Endothelial cell of umbilical vein (primary cell): ENCODE results near the gene RHOC. TPM values are rescaled to one million over a fixed set of nuclear protein-coding genes. Genes with fewer than 3 reads are reported as not detected.

Source experiments
- BruUV-seq: library from RNA; stranded (reverse); fragments of 400-500 nt; replicated peaks from 2 replicates; lab custom pipeline; 2021; lab: Mats Ljungman, UMichigan
- CTCF ChIA-PET: fragments of 300-600, 350-600 bp; sonication (Branson Sonifier 250); formaldehyde crosslinking; loops from one replicate; lab custom pipeline; 2021; ENCODE audit warnings: antibody characterized with exemption, inconsistent platforms; lab: Charles Lee
- POLR2A ChIA-PET: fragments of 300-600, 350-600 bp; sonication (Branson Sonifier 250); formaldehyde crosslinking; loops from one replicate; lab custom pipeline; 2021; ENCODE audit warnings: antibody characterized with exemption, inconsistent platforms; lab: Charles Lee
- DNase-seq: peaks from one replicate; pipeline ENCODE4 v3.0.0-alpha.2; 2011; ENCODE audit warnings: low read depth, low spot score
- FAIRE-seq: peaks from 2 replicates; lab custom pipeline; 2011; peaks lifted over from hg19 to GRCh38; lab: Jason Lieb, UNC
- H2AFZ ChIP-seq: 2 replicates; pipeline ENCODE4 v1.6.0; 2012; ENCODE audit warnings: low read depth, low read length, control low read depth, inconsistent platforms
- H3K27ac ChIP-seq: 2 replicates; pipeline ENCODE4 v1.5.1; 2011; ENCODE audit warnings: low read depth, mild to moderate bottlenecking, control low read depth, low read length, moderate library complexity; ENCODE audit not compliant: insufficient read depth
- H3K27me3 ChIP-seq, 2 experiments: 2 replicates each; pipeline versions ENCODE4 v1.6.0 to v1.6.1; 2011; ENCODE audit warnings: low read length in 2 of 2, mixed read lengths in 1 of 2; ENCODE audit not compliant: control insufficient read depth in 2 of 2, insufficient read depth in 2 of 2
- H3K36me3 ChIP-seq, 2 experiments: 2 replicates in 1 of 2; 3 replicates in 1 of 2; pipeline ENCODE4 v1.5.1; 2011; ENCODE audit warnings: low read length in 2 of 2, mild to moderate bottlenecking in 1 of 2, moderate library complexity in 1 of 2; ENCODE audit not compliant: control insufficient read depth in 2 of 2, insufficient read depth in 2 of 2; ENCODE audit errors: extremely low read depth in 1 of 2
- H3K4me1 ChIP-seq: 3 replicates; pipeline ENCODE4 v1.5.1; 2011; ENCODE audit warnings: mild to moderate bottlenecking, low read length; ENCODE audit not compliant: control insufficient read depth, insufficient read depth; ENCODE audit errors: extremely low read depth
- H3K4me2 ChIP-seq: 2 replicates; pipeline ENCODE4 v1.6.1; 2011; ENCODE audit warnings: low read length, control low read depth, mixed read lengths; ENCODE audit not compliant: insufficient read depth
- H3K4me3 ChIP-seq, 3 experiments: fragments of 200-600 bp in 1 of 3; sonication (generic), shearing (Covaris generic) in 1 of 3; replicated peaks in 1 of 3; 2 replicates each; pipeline ENCODE4 v1.5.1; 2011 to 2016; ENCODE audit warnings: control low read depth in 3 of 3, low read length in 3 of 3, mild to moderate bottlenecking in 2 of 3, inconsistent platforms in 1 of 3, low read depth in 1 of 3, moderate library complexity in 1 of 3; ENCODE audit not compliant: insufficient read depth in 1 of 3
- H3K79me2 ChIP-seq: 2 replicates; pipeline ENCODE4 v1.6.0; 2012; ENCODE audit warnings: low read length, inconsistent platforms; ENCODE audit not compliant: control insufficient read depth, insufficient read depth
- H3K9ac ChIP-seq: replicated peaks from 2 replicates; pipeline ENCODE3; 2011; ENCODE audit warnings: low read length, control low read depth; ENCODE audit not compliant: insufficient read depth; ENCODE audit errors: extremely low read depth
- H3K9me1 ChIP-seq: replicated peaks from 3 replicates; pipeline ENCODE4 v1.6.0; 2011; ENCODE audit warnings: mild to moderate bottlenecking, low read length; ENCODE audit not compliant: control insufficient read depth, insufficient read depth; ENCODE audit errors: extremely low read depth
- H3K9me3 ChIP-seq: replicated peaks from 2 replicates; pipeline ENCODE4 v1.5.1; 2012; ENCODE audit warnings: low read length, inconsistent platforms; ENCODE audit not compliant: control insufficient read depth, insufficient read depth
- H4K20me1 ChIP-seq: replicated peaks from 2 replicates; pipeline ENCODE3; 2011; ENCODE audit warnings: mild to moderate bottlenecking, low read length; ENCODE audit not compliant: control insufficient read depth, insufficient read depth; ENCODE audit errors: extremely low read depth
- EZH2 ChIP-seq: IDR thresholded peaks from 2 replicates; pipeline ENCODE4 v1.6.1; 2012; ENCODE audit warnings: borderline replicate concordance, low read depth, mild to moderate bottlenecking, moderate library complexity, low read length, inconsistent platforms; ENCODE audit not compliant: severe bottlenecking
- FOS ChIP-seq: IDR thresholded peaks from 2 replicates; pipeline ENCODE4 v1.6.1; 2011; ENCODE audit warnings: mild to moderate bottlenecking, low read length, moderate library complexity, borderline replicate concordance; ENCODE audit not compliant: insufficient read depth
- GATA2 ChIP-seq: IDR thresholded peaks from 2 replicates; pipeline ENCODE4 v1.7.0; 2011; ENCODE audit warnings: low read depth, mild to moderate bottlenecking, moderate library complexity, mixed read lengths, low read length; ENCODE audit not compliant: insufficient read length, insufficient read depth
- JUN ChIP-seq: IDR thresholded peaks from 2 replicates; pipeline ENCODE4 v1.6.1; 2011; ENCODE audit warnings: borderline replicate concordance, low read depth; ENCODE audit not compliant: insufficient read length, insufficient read depth
- MAX ChIP-seq: IDR thresholded peaks from 2 replicates; pipeline ENCODE4 v1.6.1; 2011; ENCODE audit not compliant: insufficient read depth, insufficient read length
- MYC ChIP-seq: IDR thresholded peaks from one replicate; pipeline ENCODE4 v1.6.1; 2011; ENCODE audit warnings: mild to moderate bottlenecking, low read depth, low read length
- POLR2A ChIP-seq: IDR thresholded peaks from 2 replicates; pipeline ENCODE4 v1.6.1; 2012; ENCODE audit warnings: low read depth, mild to moderate bottlenecking, control low read depth, low read length
- POLR2AphosphoS5 ChIP-seq: IDR thresholded peaks from 2 replicates; pipeline ENCODE4 v1.6.1; 2012; ENCODE audit warnings: low read depth, mild to moderate bottlenecking, control low read depth, low read length, moderate library complexity; ENCODE audit not compliant: insufficient read depth
- dilution Hi-C: fragments of 300-500 bp; cut with MboI; formaldehyde crosslinking; loops from one replicate; pipeline ENCODE4 v1.15.0; 2019; ENCODE audit warnings: low sequenced_read_pairs; ENCODE audit not compliant: extremely low pct_ligation_motif_present
- intact Hi-C: fragments of 100-400 bp; cut with micrococcal nuclease; formaldehyde crosslinking; loops from one replicate; pipeline ENCODE4 v1.10.0; 2022
- polyA plus RNA-seq, 4 experiments: library from polyadenylated mRNA; depleted of rRNA in 3 of 4; stranded (reverse) in 3 of 4; unstranded in 1 of 4; fragments of >200 nt; gene quantifications; 2 replicates each; pipeline versions ENCODE4 v1.2.1 to v1.2.3, GENCODE V29; 2011 to 2012; ENCODE audit warnings: missing spikeins in 1 of 4
- total RNA-seq: library from RNA; stranded (reverse); gene quantifications from 2 replicates; pipeline ENCODE4 v1.2.3, GENCODE V29; 2021
- TF ChIP-seq, protein P1 (sequence below), 2 donors: IDR thresholded peaks; 1 replicate in 1 of 2; 2 replicates in 1 of 2; pipeline ENCODE4 v1.5.1; 2011; ENCODE audit warnings: low read length in 2 of 2, mild to moderate bottlenecking in 2 of 2, moderate library complexity in 2 of 2, control low read depth in 1 of 2, inconsistent platforms in 1 of 2, low read depth in 1 of 2; ENCODE audit not compliant: insufficient read depth in 1 of 2; ENCODE audit errors: extremely low read depth in 1 of 2

The RHOC gene
- total and polyA plus RNA-seq, 2 donors (not counting 3 experiments of a cell fraction or from before 2014, with no cell fraction given), result 699 to 1,244 TPM

GRCh38 chr1:112710586-112710985 lies 3.7 kb upstream of the RHOC start:
- no peak overlapping the region for H3K27ac ChIP-seq
- no peaks in the 10 kb centered on the region for H4K20me1 ChIP-seq
- no peaks in the 10 kb centered on the region for H3K9me1 ChIP-seq
- no peak overlapping the region for H3K4me2 ChIP-seq
- no peak overlapping the region for H2AFZ ChIP-seq
- H3K27me3 ChIP-seq, result no peaks in the 10 kb centered on the region
- H3K4me1 ChIP-seq, result peaks cover 14% of the 10 kb centered on the region
- BruUV-seq, result no TSS peak
- H3K36me3 ChIP-seq, result no peaks in the 10 kb centered on the region
- peaks cover 13% of the 10 kb centered on the region for H3K79me2 ChIP-seq
- no peak overlapping the region for H3K9ac ChIP-seq
- dilution Hi-C loops (no loop called here), intact Hi-C loops (loop anchor here (5.0 to 10.0 kb wide), 2 partner anchors 413 to 1194 kb away; partner anchors contain the start of genes AP4B1 and DCLRE1B)
- ChIA-PET POLR2A (no interaction called here), CTCF (interaction anchor here (0.6 to 1.0 kb wide), 3 partner anchors 10 to 363 kb away, joined by 3 read pairs; partner anchors contain the start of gene LRIG2)
- TF ChIP-seq, protein P1, sequence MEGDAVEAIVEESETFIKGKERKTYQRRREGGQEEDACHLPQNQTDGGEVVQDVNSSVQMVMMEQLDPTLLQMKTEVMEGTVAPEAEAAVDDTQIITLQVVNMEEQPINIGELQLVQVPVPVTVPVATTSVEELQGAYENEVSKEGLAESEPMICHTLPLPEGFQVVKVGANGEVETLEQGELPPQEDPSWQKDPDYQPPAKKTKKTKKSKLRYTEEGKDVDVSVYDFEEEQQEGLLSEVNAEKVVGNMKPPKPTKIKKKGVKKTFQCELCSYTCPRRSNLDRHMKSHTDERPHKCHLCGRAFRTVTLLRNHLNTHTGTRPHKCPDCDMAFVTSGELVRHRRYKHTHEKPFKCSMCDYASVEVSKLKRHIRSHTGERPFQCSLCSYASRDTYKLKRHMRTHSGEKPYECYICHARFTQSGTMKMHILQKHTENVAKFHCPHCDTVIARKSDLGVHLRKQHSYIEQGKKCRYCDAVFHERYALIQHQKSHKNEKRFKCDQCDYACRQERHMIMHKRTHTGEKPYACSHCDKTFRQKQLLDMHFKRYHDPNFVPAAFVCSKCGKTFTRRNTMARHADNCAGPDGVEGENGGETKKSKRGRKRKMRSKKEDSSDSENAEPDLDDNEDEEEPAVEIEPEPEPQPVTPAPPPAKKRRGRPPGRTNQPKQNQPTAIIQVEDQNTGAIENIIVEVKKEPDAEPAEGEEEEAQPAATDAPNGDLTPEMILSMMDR (IDR thresholded peaks at IDR 0.05; ENCODE audit: extremely low read depth in 1 of 2, insufficient read depth in 1 of 2, low read depth in 1 of 2, low read length in 2 of 2), result no peak
- TF ChIP-seq GATA2 (no peak), POLR2AphosphoS5 (no peak), JUN (no peak), POLR2A (no peak), MAX (no peak), EZH2 (no peak), MYC (no peak), FOS (no peak)
- no peak for FAIRE-seq
- no peak for DNase-seq
- no peaks in the 10 kb centered on the region for H3K9me3 ChIP-seq
- H3K4me3 ChIP-seq, result no peak overlapping the region
